HG03045 (cell line): Measurements from ENCODE around the gene RAB11FIP5.

Source experiments
- ATAC-seq: cut with Tn5 transposase; IDR thresholded peaks from one replicate; pipeline ENCODE4 v1.9.1; 2021; ENCODE audit warnings: mild to moderate bottlenecking, moderate library complexity; ENCODE audit not compliant: unreplicated experiment

Gene RAB11FIP5

GRCh38 chr2:73088211-73088610 is 24.5 kb downstream of the RAB11FIP5 start:
- no peak for ATAC-seq

- ATAC-seq, result no peak
These were observed 25.4 kb downstream of the RAB11FIP5 start for GRCh38 chr2:73087311-73087710.

GRCh38 chr2:73085691-73086090 is 27.1 kb downstream of the RAB11FIP5 start:
- peak; percentile 79 for ATAC-seq

GRCh38 chr2:73084971-73085370 is 27.8 kb downstream of the RAB11FIP5 start:
- no peak for ATAC-seq

GRCh38 chr2:73083886-73084800 is 28.6 kb downstream of the RAB11FIP5 start:
- ATAC-seq, result no peak

GRCh38 chr2:73082523-73083410 is 30.0 kb downstream of the RAB11FIP5 start:
- ATAC-seq, result no peak

GRCh38 chr2:73081181-73081671 is 31.5 kb downstream of the RAB11FIP5 start:
- no peak for ATAC-seq

- no peak for ATAC-seq
These were observed 32.2 kb downstream of the RAB11FIP5 start for GRCh38 chr2:73080321-73081131.

- no peak for ATAC-seq
These were observed 33.1 kb downstream of the RAB11FIP5 start for GRCh38 chr2:73079636-73080035.

- no peak for ATAC-seq
These were observed 34.0 kb downstream of the RAB11FIP5 start for GRCh38 chr2:73078457-73079411.

GRCh38 chr2:73077424-73077795 is 35.3 kb downstream of the RAB11FIP5 start:
- ATAC-seq, result no peak

- ATAC-seq, result no peak
These were observed 35.9 kb downstream of the RAB11FIP5 start for GRCh38 chr2:73076701-73077423.

GRCh38 chr2:73075477-73076373 is 37.0 kb downstream of the RAB11FIP5 start:
- ATAC-seq, result no peak

GRCh38 chr2:73074110-73075069 is 38.4 kb downstream of the RAB11FIP5 start:
- no peak for ATAC-seq

GRCh38 chr2:73072416-73072815 is 40.3 kb downstream of the RAB11FIP5 start:
- no peak for ATAC-seq

GRCh38 chr2:73072129-73072395 is 40.7 kb downstream of the RAB11FIP5 start:
- ATAC-seq, result peak; percentile 5
